Measurements from ENCODE around the gene SRGAP3. TPM values are rescaled to one million over a fixed set of nuclear protein-coding genes. Genes with fewer than 3 reads are reported as not detected.

The SRGAP3 gene
- total RNA-seq, 2 donors from 2014 or later, result 5.7 to 6.1 TPM

GRCh38 chr3:8975081-8976020, 274.1 kb downstream of the SRGAP3 start:
- Histone ChIP-seq H3K9ac (ENCODE audit: low read depth in 2 of 2, low read length in 2 of 2) (no peak overlapping the region), H3K4me3 (no peak overlapping the region), H3K27ac (no peak overlapping the region), H3K4me1 (no peaks in the 10 kb centered on the region), H3K36me3 (no peaks in the 10 kb centered on the region), H3K9me3 (no peaks in the 10 kb centered on the region), H3K27me3 (no peaks in the 10 kb centered on the region)
- no peak for DNase-seq
- intact Hi-C loops (cut with DNase I), result no loop called here
- no peak for TF ChIP-seq CTCF (IDR thresholded peaks at IDR 0.05)

- intact Hi-C loops (cut with DNase I), result loop anchor here (5.0 kb wide), 1 partner anchor 93 kb away; no protein-coding TSS in a partner anchor
Measured at GRCh38 chr3:8974458-8974857, 275.0 kb downstream of the SRGAP3 start.

GRCh38 chr3:8972639-8973038, 276.8 kb downstream of the SRGAP3 start:
- Histone ChIP-seq H3K27ac (no peak overlapping the region), H3K9me3 (no peaks in the 10 kb centered on the region), H3K4me3 (no peak overlapping the region), H3K27me3 (no peaks in the 10 kb centered on the region), H3K36me3 (no peaks in the 10 kb centered on the region), H3K4me1 (no peaks in the 10 kb centered on the region), H3K9ac (ENCODE audit: low read depth in 2 of 2, low read length in 2 of 2) (no peak overlapping the region)
- intact Hi-C loops (cut with DNase I), result loop anchor here (5.0 kb wide), 1 partner anchor 95 kb away; no protein-coding TSS in a partner anchor
- no peak for DNase-seq
- no peak for TF ChIP-seq CTCF (IDR thresholded peaks at IDR 0.05)

More at GRCh38 chr3:8974458-8974857, 275.0 kb downstream of the SRGAP3 start:
- Histone ChIP-seq H3K4me3 (no peak overlapping the region), H3K27ac (no peak overlapping the region), H3K9ac (ENCODE audit: low read depth in 2 of 2, low read length in 2 of 2) (no peak overlapping the region), H3K4me1 (no peaks in the 10 kb centered on the region), H3K36me3 (no peaks in the 10 kb centered on the region), H3K9me3 (no peaks in the 10 kb centered on the region), H3K27me3 (no peaks in the 10 kb centered on the region)
- DNase-seq, result no peak
- TF ChIP-seq CTCF (IDR thresholded peaks at IDR 0.05), result no peak

GRCh38 chr3:8970971-8971589, 278.4 kb downstream of the SRGAP3 start:
- Histone ChIP-seq H3K9me3 (no peaks in the 10 kb centered on the region), H3K4me3 (no peak overlapping the region), H3K27ac (no peak overlapping the region), H3K4me1 (no peaks in the 10 kb centered on the region), H3K27me3 (no peaks in the 10 kb centered on the region), H3K9ac (ENCODE audit: low read depth in 2 of 2, low read length in 2 of 2) (no peak overlapping the region), H3K36me3 (no peaks in the 10 kb centered on the region)
- DNase-seq, result peak; percentile 77
- TF ChIP-seq CTCF (IDR thresholded peaks at IDR 0.05), result peak; percentile 93
- intact Hi-C loops (cut with DNase I), result loop anchor here (2.0 to 5.0 kb wide), 2 partner anchors 96 to 332 kb away; no protein-coding TSS in a partner anchor

GRCh38 chr3:8969241-8969640, 280.2 kb downstream of the SRGAP3 start:
- H3K27ac ChIP-seq, result no peak overlapping the region
- no peak for TF ChIP-seq CTCF (IDR thresholded peaks at IDR 0.05)
- no peak for DNase-seq

More at GRCh38 chr3:8969241-8969640, 280.2 kb downstream of the SRGAP3 start:
- intact Hi-C loops (cut with DNase I), result no loop called here
- Histone ChIP-seq H3K36me3 (no peaks in the 10 kb centered on the region), H3K4me1 (no peaks in the 10 kb centered on the region), H3K9me3 (no peaks in the 10 kb centered on the region), H3K9ac (ENCODE audit: low read depth in 2 of 2, low read length in 2 of 2) (no peak overlapping the region), H3K4me3 (no peak overlapping the region), H3K27me3 (no peaks in the 10 kb centered on the region)

All from colonic mucosa (tissue), 4 donors.